HG03196 (cell line): ENCODE data around the gene MCC.
A peak's percentile ranks its signal among the peaks of the same experiment; 100 is the strongest.

Source experiments
- ATAC-seq: cut with Tn5 transposase; IDR thresholded peaks from one replicate; pipeline ENCODE4 v1.9.1; 2021; ENCODE audit not compliant: unreplicated experiment

The MCC gene

GRCh38 chr5:113182658-113183344 lies 305.5 kb downstream of the MCC start:
- no peak for ATAC-seq

GRCh38 chr5:113181853-113182490 lies 306.3 kb downstream of the MCC start:
- ATAC-seq = no peak

- ATAC-seq = no peak
Measured at GRCh38 chr5:113181409-113181808, 306.8 kb downstream of the MCC start.

GRCh38 chr5:113179156-113179555 lies 309.1 kb downstream of the MCC start:
- ATAC-seq = no peak

GRCh38 chr5:113178073-113178779 lies 310.0 kb downstream of the MCC start:
- ATAC-seq = no peak

- ATAC-seq = no peak
Measured at GRCh38 chr5:113177225-113177624, 311.0 kb downstream of the MCC start.

- ATAC-seq = no peak
Measured at GRCh38 chr5:113176734-113177133, 311.5 kb downstream of the MCC start.

GRCh38 chr5:113176196-113176595 lies 312.1 kb downstream of the MCC start:
- no peak for ATAC-seq

- peak; percentile 48 for ATAC-seq
Measured at GRCh38 chr5:113172231-113172826, 315.9 kb downstream of the MCC start.

- ATAC-seq = no peak
Measured at GRCh38 chr5:113171520-113171919, 316.7 kb downstream of the MCC start.

GRCh38 chr5:113170707-113171106 lies 317.5 kb downstream of the MCC start:
- no peak for ATAC-seq

GRCh38 chr5:113169720-113170119 lies 318.5 kb downstream of the MCC start:
- no peak for ATAC-seq

- no peak for ATAC-seq
Measured at GRCh38 chr5:113167985-113168384, 320.3 kb downstream of the MCC start.

- no peak for ATAC-seq
Measured at GRCh38 chr5:113166852-113167366, 321.3 kb downstream of the MCC start.

- ATAC-seq = no peak
Measured at GRCh38 chr5:113166261-113166660, 322.0 kb downstream of the MCC start.

GRCh38 chr5:113164021-113164420 lies 324.2 kb downstream of the MCC start:
- ATAC-seq = no peak

GRCh38 chr5:113163328-113163727 lies 324.9 kb downstream of the MCC start:
- no peak for ATAC-seq

GRCh38 chr5:113162770-113163169 lies 325.5 kb downstream of the MCC start:
- ATAC-seq = no peak

GRCh38 chr5:113162208-113162607 lies 326.0 kb downstream of the MCC start:
- no peak for ATAC-seq

- no peak for ATAC-seq
Measured at GRCh38 chr5:113161806-113162205, 326.4 kb downstream of the MCC start.

- no peak for ATAC-seq
Measured at GRCh38 chr5:113157886-113158285, 330.4 kb downstream of the MCC start.
